ENCODE measurements around the gene SLC15A2. TPM values are rescaled to one million over a fixed set of nuclear protein-coding genes. Genes with fewer than 3 reads are reported as not detected.
"Not testable (repeated sequence)": the region's sequence is repeated elsewhere in the genome, so short reads cannot be mapped to it uniquely, and the experiment has no call there.

SLC15A2 gene
- total RNA-seq, 3 donors from 2014 or later (not counting 1 experiment from before 2014, with no cell fraction given) = 0.78 to 4.4 (median 2.2) TPM

- ATAC-seq; H3K9me3 ChIP-seq (ENCODE audit: control insufficient read depth, insufficient read depth, low read length); H3K27me3 Mint-ChIP-seq (ENCODE audit: low read depth in 2 of 2); H3K4me3 ChIP-seq (ENCODE audit: low read length); H3K27ac ChIP-seq (ENCODE audit: low read length); H3K4me1 Mint-ChIP-seq; H3K36me3 ChIP-seq (ENCODE audit: control insufficient read depth, insufficient read depth, low read length); H3K4me1 ChIP-seq (ENCODE audit: control insufficient read depth, insufficient read depth, low read length); H3K9me3 Mint-ChIP-seq; DNase-seq; H3K27ac Mint-ChIP-seq; H3K27me3 ChIP-seq (ENCODE audit: control insufficient read depth, insufficient read depth, low read length); H3K4me3 Mint-ChIP-seq; intact Hi-C loops (cut with micrococcal nuclease); H3K36me3 Mint-ChIP-seq: not testable (repeated sequence)
- 97% methylated on average over 9 of the region's 9 CpGs for WGBS (ENCODE audit: insufficient coverage)
Measured at GRCh38 chr3:121863247-121863646, 31.0 kb upstream of the SLC15A2 start.

GRCh38 chr3:121863801-121864200, 30.4 kb upstream of the SLC15A2 start:
- ATAC-seq = no peak
- Mint-ChIP-seq H3K27me3 (ENCODE audit: low read depth in 2 of 2) (no peaks in the 10 kb centered on the region), H3K4me1 (no peaks in the 10 kb centered on the region), H3K4me3 (no peak overlapping the region), H3K27ac (no peak overlapping the region), H3K36me3 (no peaks in the 10 kb centered on the region), H3K9me3 (no peaks in the 10 kb centered on the region)
- Histone ChIP-seq H3K4me3 (ENCODE audit: low read length) (no peak overlapping the region), H3K36me3 (ENCODE audit: control insufficient read depth, insufficient read depth, low read length) (no peaks in the 10 kb centered on the region), H3K9me3 (ENCODE audit: control insufficient read depth, insufficient read depth, low read length) (no peaks in the 10 kb centered on the region), H3K4me1 (ENCODE audit: control insufficient read depth, insufficient read depth, low read length) (no peaks in the 10 kb centered on the region), H3K27me3 (ENCODE audit: control insufficient read depth, insufficient read depth, low read length) (no peaks in the 10 kb centered on the region), H3K27ac (ENCODE audit: low read length) (no peak overlapping the region)
- no peak for DNase-seq
- TF ChIP-seq, protein P1, sequence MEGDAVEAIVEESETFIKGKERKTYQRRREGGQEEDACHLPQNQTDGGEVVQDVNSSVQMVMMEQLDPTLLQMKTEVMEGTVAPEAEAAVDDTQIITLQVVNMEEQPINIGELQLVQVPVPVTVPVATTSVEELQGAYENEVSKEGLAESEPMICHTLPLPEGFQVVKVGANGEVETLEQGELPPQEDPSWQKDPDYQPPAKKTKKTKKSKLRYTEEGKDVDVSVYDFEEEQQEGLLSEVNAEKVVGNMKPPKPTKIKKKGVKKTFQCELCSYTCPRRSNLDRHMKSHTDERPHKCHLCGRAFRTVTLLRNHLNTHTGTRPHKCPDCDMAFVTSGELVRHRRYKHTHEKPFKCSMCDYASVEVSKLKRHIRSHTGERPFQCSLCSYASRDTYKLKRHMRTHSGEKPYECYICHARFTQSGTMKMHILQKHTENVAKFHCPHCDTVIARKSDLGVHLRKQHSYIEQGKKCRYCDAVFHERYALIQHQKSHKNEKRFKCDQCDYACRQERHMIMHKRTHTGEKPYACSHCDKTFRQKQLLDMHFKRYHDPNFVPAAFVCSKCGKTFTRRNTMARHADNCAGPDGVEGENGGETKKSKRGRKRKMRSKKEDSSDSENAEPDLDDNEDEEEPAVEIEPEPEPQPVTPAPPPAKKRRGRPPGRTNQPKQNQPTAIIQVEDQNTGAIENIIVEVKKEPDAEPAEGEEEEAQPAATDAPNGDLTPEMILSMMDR (IDR thresholded peaks at IDR 0.05) = no peak
- intact Hi-C loops (cut with micrococcal nuclease) = no loop called here

GRCh38 chr3:121869736-121870135, 24.5 kb upstream of the SLC15A2 start:
- TF ChIP-seq, protein P1 (IDR thresholded peaks at IDR 0.05) = no peak
- 88% methylated on average over 1 of the region's 2 CpGs for WGBS (ENCODE audit: insufficient coverage)
- Histone ChIP-seq H3K27ac (ENCODE audit: low read length) (no peak overlapping the region), H3K36me3 (ENCODE audit: control insufficient read depth, insufficient read depth, low read length) (peaks cover 7% of the 10 kb centered on the region), H3K4me3 (ENCODE audit: low read length) (no peak overlapping the region), H3K4me1 (ENCODE audit: control insufficient read depth, insufficient read depth, low read length) (no peaks in the 10 kb centered on the region), H3K9me3 (ENCODE audit: control insufficient read depth, insufficient read depth, low read length) (no peaks in the 10 kb centered on the region), H3K27me3 (ENCODE audit: control insufficient read depth, insufficient read depth, low read length) (no peaks in the 10 kb centered on the region)
- Mint-ChIP-seq H3K4me1 (no peaks in the 10 kb centered on the region), H3K9me3 (no peaks in the 10 kb centered on the region), H3K27me3 (ENCODE audit: low read depth in 2 of 2) (no peaks in the 10 kb centered on the region), H3K27ac (no peak overlapping the region), H3K36me3 (no peaks in the 10 kb centered on the region), H3K4me3 (no peak overlapping the region)
- ATAC-seq (no peak), DNase-seq (no peak)
- intact Hi-C loops (cut with micrococcal nuclease) = no loop called here

DNA sequence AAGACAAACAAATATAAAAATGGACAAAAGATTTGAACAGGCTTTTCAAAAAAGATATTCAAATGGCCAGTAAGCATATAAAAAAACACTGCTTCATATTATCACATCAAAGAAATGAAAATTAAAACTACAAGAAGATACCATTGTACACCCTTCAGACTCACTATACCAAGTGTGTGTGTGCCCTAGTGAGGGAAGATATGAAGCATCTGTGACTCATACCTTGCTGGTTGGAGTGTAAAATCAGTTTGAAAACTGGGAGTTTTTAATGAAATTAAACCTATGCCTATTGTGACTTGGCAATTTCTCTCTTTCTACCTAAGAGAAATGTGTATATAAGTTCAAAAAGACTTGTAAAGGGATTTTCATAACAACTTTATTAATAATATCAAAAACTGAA, 23.5 kb upstream of the SLC15A2 start:
- intact Hi-C loops (cut with micrococcal nuclease) = no loop called here
- no peak overlapping the region for H3K4me3 Mint-ChIP-seq
- DNase-seq (no peak), ATAC-seq (no peak)
- no peak overlapping the region for H3K27ac Mint-ChIP-seq
- no peaks in the 10 kb centered on the region for H3K36me3 Mint-ChIP-seq
- H3K36me3 ChIP-seq (ENCODE audit: control insufficient read depth, insufficient read depth, low read length) = peaks cover 10% of the 10 kb centered on the region
- H3K27me3 Mint-ChIP-seq (ENCODE audit: low read depth in 2 of 2) = no peaks in the 10 kb centered on the region
- no peak overlapping the region for H3K4me3 ChIP-seq (ENCODE audit: low read length)
- H3K9me3 Mint-ChIP-seq = no peaks in the 10 kb centered on the region
- H3K9me3 ChIP-seq (ENCODE audit: control insufficient read depth, insufficient read depth, low read length) = no peaks in the 10 kb centered on the region
- H3K4me1 ChIP-seq (ENCODE audit: control insufficient read depth, insufficient read depth, low read length) = no peaks in the 10 kb centered on the region
- no peaks in the 10 kb centered on the region for H3K4me1 Mint-ChIP-seq
- H3K27ac ChIP-seq (ENCODE audit: low read length) = no peak overlapping the region
- no peaks in the 10 kb centered on the region for H3K27me3 ChIP-seq (ENCODE audit: control insufficient read depth, insufficient read depth, low read length)
- TF ChIP-seq, protein P1 (IDR thresholded peaks at IDR 0.05) = no peak
